Uterine smooth muscle cell (primary cell): Measurements from ENCODE around the gene ZNF727. TPM values are rescaled to one million over a fixed set of nuclear protein-coding genes. Genes with fewer than 3 reads are reported as not detected.

Experiments
- total RNA-seq: library from RNA; depleted of rRNA; stranded (reverse); fragments of >200 nt; gene quantifications from 2 replicates; pipeline ENCODE4 v1.2.3, GENCODE V29; 2014

The ZNF727 gene
- total RNA-seq, result 0.11 and 0.75 TPM in 2 replicates

GRCh38 chr7:64045301-64046040 is at the start of gene ZNF727:
ZNF727 (plus strand) TSS chr7:64045434; CDS start chr7:64045622, 188 bp downstream.

GRCh38 chr7:63998549-63998948 is 46.7 kb upstream of the ZNF727 start, which contains the start of gene ZNF722:
ZNF722 (plus strand) TSS chr7:63998849; CDS start chr7:63998962, 113 bp downstream.

Other genes starting within 250 kb of the ZNF727 start
- gene ZNF722, start 46.6 kb upstream of the ZNF727 start, total RNA-seq, result not detected in 2 replicates
- not detected in 2 replicates for gene ZNF735, start 161.8 kb downstream of the ZNF727 start, total RNA-seq
- not detected in 2 replicates for gene ZNF679, start 183.0 kb downstream of the ZNF727 start, total RNA-seq